GM18870 (cell line): ENCODE results near the gene NKX6-2.
"Not testable (repeated sequence)": the region's sequence is repeated elsewhere in the genome, so short reads cannot be mapped to it uniquely, and the experiment has no call there.

Experiments used
- ATAC-seq: cut with Tn5 transposase; IDR thresholded peaks from one replicate; pipeline ENCODE4 v1.9.1; 2021; ENCODE audit warnings: moderate library complexity; ENCODE audit not compliant: unreplicated experiment

Gene NKX6-2

DNA sequence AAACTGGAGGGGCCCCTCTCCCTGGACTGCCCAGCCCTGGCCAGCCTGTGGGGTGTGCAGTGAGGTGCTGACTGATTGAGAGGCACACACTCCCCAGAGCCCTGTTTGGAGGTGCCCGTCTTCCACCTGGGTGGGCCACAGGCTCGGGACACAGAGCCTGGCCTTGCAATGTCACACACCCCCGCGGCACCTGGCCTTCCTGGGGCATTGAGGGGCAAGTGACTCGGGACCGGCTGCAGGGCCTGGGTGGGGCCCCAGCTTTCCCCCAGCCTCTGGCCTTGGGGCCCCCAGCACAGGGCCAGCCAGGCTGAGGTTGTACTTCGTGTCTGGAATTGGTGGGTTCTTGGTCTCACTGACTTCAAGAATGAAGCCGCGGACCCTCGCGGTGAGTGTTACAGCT lies 13.9 kb upstream of the NKX6-2 start:
- ATAC-seq: no peak

DNA sequence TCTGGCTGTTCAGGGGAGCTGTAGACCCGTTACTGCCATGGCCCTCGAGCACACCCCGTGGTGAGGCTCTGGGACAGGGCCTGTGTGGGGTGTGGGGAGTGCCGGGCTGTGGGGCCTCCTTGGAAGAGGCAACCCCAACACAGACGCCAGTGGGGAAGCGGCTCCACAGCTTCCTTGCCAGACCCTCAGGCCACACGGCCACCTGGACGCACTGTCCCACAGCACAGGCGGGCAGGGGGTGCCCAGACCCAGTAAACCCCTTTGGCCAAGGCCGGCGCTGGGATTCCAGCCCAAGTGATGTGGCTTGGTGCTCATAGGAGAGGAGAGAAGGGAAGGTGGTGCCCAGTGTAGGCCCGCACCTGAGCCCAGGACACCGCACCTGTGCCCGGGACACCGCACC lies 12.9 kb upstream of the NKX6-2 start:
- ATAC-seq: no peak

DNA sequence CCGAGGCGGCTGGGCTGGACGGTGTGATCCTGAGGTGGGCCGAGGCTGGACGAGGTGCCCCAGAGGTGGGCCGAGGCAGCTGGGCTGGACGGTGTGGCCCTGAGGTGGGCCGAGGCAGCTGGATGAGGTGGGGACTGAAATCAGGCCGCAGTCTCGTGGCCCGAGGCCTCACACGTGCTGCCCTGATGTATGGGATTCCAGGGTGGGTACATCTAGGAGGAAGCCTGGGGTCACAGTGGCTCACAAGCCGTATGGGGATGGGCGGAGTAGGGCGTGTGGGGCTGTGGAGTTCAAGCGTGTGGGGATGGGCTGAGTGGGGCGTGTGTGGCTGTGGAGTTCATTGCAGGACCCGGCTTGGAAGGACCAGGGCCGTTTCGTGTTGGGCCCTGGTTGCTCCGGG lies 12.5 kb upstream of the NKX6-2 start:
- no peak for ATAC-seq

DNA sequence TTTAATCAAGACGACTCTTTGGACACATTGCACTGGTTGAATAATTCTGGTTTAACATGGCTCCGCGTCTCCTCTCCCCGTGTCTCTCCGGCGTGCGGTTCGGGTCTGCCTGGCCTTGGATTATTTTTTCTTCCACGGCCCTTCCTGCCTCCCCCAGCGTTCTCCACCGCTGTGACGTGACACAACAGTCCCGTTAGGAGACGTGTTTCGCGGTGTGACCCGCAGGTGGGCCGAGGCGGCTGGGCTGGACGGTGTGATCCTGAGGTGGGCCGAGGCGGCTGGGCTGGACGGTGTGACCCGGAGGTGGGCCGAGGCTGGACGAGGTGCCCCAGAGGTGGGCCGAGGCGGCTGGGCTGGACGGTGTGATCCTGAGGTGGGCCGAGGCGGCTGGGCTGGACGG lies 12.0 kb upstream of the NKX6-2 start:
- ATAC-seq: not testable (repeated sequence)

DNA sequence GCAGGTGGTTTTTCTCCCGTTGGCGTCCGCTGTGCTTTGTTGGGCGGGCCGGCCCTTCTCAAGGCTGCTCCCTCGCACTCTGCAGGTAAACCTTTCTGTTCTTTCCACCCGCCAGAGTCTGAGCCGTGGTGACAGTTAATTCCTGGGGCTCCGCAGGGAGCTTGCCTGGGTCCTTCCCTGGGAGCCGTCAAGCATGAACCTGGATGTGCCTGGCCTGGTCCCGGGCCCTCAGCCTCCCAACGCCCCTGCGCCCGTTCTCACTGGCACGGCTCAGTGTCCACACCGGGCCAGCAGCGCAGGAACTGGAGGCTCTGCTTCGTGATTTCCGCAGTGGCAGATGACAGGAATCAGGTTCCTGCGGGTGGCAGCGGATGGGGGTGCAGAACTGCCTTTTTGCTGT lies 10.9 kb upstream of the NKX6-2 start:
- ATAC-seq: no peak

DNA sequence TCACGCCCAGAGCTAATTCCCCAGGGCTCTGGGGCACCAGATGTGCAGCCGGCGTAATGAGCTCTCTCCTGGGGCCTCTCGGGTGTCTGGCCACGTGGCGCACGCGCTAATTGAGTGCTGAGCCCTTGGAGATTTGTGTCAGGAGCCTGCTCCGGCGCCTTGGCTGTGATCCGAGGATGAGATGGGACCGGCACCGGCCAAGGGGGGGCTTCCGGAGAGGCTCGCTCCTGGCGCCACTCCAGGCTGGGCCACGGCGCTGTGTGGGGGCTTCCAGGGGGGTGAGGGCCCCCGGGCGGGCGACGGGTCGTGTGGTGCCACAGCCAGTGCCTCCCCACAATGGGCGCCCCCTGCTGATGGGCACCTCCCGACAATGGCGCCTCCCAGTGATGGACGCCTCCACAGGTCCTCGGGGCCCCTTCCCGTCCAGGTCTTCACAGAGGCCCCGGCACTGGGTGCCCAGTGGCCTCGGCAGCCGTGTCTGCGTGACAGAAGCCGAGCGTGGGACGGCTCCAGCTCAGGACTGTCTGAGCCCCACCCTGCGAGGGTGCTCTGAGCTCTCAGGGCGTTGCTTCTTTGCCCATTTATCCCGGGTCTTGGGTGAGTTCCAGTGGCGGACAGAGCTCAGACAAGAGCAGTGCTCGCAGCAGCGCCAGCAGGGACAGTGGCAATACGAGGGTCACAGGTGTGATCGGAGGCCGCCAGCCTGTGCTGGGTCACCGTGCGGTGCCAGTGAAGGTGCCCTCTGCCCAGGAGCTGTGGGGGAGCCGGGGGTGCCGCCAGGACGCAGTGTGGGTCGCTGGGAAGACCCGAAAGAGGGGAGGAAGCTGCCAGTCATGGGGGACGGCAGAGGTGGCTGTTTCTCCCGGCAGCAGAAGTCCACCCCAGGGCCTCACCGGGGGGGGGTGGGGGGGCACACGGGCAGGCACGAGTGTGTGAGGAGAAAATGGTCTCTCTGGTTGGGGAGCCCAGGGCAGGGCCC lies 8.2 kb upstream of the NKX6-2 start:
- no peak for ATAC-seq

DNA sequence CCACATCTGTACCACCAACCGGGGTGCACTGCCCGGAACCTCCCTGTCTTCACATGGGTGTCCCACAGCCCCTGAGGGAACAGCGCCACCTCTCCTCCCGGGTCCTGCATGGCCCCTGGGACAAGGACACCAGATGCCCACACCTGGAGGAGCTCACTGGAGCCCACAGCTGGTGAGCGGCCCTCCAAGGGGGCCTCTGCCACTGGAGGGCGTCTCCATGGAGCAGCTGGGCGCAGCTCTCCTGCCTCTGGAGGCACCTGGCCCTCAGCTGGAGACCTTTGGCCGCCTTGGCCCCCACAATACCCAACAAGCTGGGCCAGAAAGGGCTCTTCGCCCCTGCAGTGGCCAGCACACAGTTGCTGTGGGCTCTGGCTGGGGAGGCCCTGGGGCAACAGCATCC lies 7.3 kb upstream of the NKX6-2 start:
- no peak for ATAC-seq

DNA sequence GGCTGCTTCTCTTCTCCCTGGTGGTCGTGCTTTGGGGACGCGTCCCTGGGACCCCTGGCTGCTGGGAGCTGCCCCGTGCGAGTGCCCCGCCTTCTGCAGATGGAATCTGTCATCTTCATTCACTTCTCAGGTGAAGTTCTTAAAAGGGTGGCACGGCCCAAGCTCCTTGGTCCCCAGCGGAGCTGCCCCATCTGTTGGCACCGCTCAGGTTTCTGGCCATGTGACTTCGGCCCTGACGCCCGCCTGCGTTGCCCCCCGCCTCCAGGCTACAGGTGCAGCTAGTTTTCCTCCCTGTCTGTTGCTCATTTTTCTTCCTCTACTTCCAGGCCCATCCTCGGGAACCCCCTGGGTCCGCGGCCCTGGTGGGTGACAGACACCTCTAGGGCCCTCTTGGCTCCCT lies 6.8 kb upstream of the NKX6-2 start:
- no peak for ATAC-seq

DNA sequence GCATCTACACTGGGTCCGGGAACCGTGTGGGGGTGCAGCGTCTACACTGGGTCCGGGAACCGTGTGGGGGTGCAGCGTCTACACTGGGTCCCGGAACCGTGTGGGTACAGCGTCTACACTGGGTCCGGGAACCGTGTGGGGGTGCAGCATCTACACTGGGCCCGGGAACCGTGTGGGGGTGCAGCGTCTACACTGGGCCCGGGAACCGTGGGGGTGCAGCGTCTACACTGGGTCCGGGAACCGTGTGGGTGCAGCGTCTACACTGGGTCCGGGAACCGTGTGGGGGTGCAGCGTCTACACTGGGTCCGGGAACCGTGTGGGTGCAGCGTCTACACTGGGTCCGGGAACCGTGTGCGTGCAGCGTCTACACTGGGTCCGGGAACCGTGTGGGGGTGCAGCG lies 6.2 kb upstream of the NKX6-2 start:
- ATAC-seq: not testable (repeated sequence)

DNA sequence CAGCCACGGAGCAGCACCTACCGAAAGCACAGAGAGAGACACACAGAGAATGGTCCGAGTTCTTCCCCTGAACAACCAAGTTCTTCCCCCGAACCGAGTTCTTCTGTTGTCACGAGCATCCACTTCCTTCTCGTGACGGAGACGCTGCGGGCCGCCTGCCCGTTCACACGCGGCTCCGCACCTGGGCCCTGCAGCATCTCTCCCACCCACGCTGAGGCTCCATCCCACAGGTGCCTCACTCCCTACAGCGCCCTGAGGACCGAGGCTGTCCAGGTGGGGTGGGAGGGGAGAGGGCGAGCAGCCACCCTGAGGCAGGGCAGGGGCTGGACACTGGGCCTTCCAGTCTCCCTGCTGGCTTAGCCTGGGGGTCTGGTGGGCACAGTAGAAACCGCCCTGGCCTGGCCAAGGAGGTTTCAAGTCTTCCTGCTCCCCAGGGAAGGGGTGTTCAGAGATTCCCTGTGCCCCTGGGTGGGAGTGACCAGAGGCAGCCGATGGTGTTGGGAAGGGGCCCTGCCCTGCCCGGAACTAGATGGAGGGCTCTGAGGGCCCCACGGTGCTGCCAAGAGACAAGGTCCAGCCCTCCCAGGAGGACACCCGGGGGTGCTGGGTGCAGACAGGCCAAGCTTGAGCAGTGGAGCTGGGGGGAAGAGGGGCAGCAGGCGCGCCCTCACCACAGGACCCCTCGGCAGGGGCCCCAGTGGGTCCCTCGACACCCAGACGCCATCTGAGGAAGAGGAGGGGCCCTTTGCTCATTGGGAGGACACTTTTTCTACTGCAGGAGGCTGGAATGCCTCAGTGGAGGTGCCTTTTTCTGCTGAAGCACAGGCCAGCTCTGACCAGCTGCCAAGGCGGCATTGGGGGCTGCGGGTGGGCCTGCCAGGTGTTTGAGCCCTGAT lies 5.2 kb upstream of the NKX6-2 start:
- no peak for ATAC-seq

DNA sequence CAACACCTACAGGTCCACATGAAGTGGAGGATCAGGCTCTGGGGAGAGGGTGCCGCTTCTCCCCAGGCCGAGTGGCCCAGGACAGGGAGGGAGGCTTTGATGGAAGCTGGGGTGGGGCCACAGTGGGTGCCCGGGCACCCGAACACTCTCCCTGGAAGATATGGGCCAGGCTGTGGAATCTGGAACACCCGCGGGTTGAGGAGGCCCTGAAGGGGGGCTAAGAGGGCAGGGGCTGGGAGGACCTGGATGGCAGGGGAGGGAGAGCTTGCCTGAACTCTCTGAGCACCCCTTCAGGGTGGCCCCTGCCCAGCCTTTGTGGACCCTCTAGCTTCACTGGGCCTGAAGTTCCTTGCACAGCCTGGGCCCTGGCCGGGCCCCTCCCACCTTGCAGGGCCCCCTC lies 4.5 kb upstream of the NKX6-2 start:
- no peak for ATAC-seq

DNA sequence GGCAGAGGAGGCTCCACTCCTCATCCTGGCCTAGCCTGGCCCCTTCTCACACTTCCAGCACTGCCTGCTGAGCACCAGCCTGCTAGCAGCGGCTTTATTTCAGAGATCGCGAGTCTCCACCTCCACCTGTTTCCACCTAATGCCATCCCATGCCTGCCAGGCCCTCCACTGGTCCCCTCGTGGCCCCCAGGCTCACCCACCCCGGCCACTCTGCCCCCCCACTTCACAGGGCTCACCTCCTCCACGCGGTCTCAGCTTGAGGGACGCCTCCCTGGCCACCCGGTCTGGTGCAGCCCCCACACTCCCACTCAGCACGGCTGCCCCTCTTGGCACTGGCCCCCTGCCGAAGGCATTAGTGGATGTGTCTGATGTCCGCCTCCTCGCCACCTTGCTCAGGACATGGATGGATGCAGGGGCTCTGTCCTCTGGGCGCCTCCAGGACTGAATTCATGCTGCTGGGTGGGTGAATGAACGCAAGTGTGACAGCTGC lies 3.8 kb upstream of the NKX6-2 start:
- ATAC-seq: no peak

DNA sequence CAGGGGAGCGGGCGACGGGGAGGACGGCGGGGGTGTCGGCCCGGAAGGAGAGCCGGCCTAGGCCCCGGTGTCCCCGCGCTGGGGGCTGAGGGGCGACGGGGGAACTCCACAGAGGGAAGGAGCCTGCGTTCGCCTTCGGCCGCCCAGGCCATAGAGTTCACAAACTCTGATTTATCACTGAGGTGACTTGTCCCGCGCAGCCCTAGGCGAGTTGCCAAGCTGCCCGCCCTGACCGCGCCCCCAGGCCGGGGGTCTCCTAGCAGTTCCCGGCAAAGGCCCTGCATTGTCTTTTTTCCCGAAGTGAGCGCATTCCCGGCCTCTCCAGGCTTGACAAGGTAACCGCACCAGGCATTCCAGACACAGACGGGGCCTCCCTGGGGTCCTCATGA lies 2.9 kb upstream of the NKX6-2 start:
- ATAC-seq: no peak

DNA sequence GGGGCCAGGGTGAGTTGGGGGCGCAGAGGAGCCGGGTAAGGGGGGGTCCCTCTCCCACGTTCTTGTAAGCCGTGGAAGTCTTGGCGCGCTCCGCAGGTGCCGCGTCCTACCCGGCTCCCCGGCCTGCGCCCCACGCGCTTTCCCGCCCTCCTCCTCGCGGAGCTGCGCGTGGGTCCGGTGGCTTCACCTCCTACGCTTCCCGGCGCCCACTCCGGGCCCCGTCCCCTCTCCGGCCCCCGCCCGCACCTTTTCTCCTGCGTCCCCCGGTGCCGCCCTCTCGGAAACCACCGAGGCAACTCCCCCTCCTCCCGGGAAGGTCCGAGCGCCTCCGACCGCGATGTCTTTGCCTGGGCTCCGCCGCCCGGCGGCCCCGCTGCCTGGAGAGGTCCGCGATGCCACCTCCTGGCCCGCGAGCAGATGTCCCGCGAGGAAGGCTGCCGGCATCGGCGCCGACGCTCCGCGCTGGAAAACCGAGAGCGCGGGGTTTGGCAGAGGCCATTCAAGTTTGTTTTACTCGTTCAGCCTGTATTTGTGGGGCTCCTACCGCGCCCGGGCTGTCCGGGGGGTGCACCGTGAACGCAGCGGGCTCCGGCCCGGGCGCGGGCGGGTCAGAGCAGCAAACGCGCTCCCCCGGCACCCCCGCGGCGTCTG lies 2.4 kb upstream of the NKX6-2 start:
- ATAC-seq: no peak

DNA sequence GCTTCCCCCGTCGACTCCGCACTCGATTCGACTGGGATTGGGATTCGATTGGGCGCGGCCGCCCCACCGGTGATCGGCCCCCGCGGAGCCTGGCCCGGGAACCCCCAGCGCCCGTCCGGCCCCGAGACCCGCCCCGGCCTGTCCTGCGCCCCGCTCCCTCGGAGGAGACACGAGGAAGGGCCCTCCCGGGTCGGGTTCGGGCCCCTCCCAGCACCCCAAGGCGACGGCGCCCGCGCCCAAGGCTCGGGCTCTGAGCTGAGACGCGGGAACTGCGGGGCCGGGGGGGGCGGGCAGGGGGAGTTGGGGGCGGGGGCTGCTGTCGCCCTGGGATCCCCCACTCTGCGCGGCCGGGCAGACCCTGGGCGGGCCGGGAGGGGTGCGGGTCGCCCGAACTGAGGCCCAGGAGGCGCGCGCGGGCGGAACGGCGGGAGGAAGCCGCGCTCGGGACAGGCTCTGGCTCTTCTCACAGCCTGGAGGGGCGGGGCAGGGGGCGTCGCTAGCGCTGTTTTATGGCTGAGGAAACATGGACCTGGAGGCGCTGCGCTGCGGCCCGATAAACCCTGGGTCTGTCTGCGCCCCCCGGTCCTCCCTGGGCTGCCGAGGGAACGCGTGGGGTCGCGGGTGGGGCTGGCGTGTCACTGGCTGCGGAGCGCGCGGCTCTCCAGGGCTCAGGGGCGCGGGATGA lies 1.7 kb upstream of the NKX6-2 start:
- no peak for ATAC-seq

DNA sequence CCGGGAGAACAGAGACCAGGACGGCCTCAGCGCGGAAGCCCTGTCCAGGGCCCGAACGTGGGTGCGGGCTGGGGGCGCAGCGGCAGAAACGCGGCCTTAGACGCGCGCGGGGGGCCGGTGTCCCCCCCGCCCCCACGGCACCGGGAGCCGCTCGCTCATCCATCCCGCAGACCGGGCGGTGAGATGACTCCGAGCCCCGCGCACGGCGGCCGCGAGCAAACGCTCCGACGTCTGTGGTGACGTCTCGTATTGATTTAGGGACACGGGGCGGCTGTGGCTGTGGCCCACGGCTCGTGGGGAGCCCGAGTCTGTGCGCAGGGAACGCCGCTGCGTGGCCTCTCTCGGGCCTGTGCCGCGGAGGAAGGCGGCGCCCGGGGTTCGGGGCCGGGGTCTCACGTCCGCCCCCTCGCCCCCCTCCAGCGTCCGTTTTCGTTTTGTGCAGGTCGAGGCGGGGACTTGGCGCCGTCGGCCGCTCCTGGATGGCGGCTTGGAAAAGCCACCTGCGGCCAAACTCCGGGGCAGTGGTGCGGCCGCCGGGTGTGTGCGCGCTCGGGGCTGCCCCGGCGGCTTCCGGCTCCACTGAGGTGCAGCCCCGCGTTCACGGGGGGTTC lies 1.0 kb upstream of the NKX6-2 start:
- ATAC-seq: no peak

DNA sequence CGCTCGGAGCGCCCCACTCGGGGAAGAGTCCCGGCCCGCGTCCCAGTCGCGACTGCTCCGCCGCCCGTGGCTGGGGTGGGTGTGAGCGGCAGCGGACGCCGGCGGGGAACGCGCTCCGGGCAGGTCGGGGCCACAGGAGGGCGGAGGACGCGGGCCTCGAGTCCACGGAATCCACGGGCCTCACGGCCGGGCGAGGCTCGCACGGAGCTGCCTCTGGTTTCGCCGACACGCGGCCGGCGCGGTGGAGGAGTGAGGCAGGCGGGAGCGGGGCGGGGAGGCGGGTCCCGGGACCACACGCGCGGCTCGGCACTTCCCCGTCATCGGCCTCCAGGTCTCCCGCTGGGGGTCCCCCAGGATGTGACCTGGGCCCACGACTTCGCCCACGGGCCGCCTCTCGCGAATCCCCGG lies 533 bp upstream of the NKX6-2 start:
- no peak for ATAC-seq

DNA sequence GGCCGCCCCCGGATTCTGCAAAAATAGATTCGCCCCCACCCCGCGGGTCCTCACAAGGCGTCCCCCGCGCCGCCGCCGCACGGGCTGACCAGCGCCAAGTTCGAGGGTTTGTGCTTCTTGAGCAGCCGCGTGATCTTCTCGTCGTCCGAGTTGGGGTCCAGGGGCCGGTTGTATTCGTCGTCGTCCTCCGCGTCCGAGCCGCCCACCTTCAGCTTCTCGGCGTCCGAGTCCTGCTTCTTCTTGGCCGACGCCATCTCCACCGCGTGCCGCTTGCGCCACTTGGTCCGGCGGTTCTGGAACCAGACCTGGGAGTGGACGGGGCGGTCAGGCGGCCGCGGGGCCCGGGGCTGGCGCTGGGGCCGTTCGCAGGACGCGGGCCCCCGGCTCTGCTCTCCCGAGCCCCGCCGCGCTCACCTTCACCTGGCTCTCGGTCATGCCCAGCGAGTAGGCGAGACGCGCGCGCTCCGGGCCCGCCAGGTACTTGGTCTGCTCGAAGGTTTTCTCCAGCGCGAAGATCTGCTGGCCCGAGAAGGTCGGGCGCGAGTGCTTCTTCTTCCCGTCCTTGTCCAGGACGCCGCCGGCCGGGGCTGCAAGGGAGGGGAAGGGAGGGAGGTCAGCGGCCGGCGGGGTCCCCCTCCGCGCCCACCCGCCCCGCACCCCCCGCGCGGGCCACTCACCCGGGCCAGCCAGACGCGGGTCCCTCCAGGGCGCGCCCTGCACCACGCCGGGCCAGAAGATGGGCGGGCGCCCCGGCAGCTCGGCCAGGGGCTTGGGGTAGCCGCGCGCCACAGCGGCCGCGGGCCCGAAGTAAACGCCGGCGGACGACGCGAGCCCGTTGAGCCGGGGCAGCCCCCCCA lies 853 bp downstream of the NKX6-2 start:
- no peak for ATAC-seq
